Measurements from ENCODE around the gene NFE2L2.
"Not testable (repeated sequence)": the region's sequence is repeated elsewhere in the genome, so short reads cannot be mapped to it uniquely, and the experiment has no call there.

NFE2L2 gene

GRCh38 chr2:177254433-177255226, 9.9 kb downstream of the NFE2L2 start:
- DNase-seq, result no peak

GRCh38 chr2:177253704-177254103, 10.8 kb downstream of the NFE2L2 start:
- DNase-seq, result no peak

- DNase-seq, result no peak
Observed at GRCh38 chr2:177252808-177253531, 11.6 kb downstream of the NFE2L2 start.

GRCh38 chr2:177251165-177251542, 13.4 kb downstream of the NFE2L2 start:
- DNase-seq, result no peak

- DNase-seq, result no peak
Observed at GRCh38 chr2:177250461-177250860, 14.1 kb downstream of the NFE2L2 start.

- no peak for DNase-seq
Observed at GRCh38 chr2:177249038-177249437, 15.5 kb downstream of the NFE2L2 start.

GRCh38 chr2:177247693-177248262, 16.7 kb downstream of the NFE2L2 start:
- DNase-seq, result no peak

- DNase-seq, result not testable (repeated sequence)
Observed at GRCh38 chr2:177246523-177247030, 17.9 kb downstream of the NFE2L2 start.

- no peak for DNase-seq
Observed at GRCh38 chr2:177246000-177246399, 18.5 kb downstream of the NFE2L2 start.

- no peak for DNase-seq
Observed at GRCh38 chr2:177245010-177245422, 19.5 kb downstream of the NFE2L2 start.

GRCh38 chr2:177244244-177244771, 20.2 kb downstream of the NFE2L2 start:
- no peak for DNase-seq

GRCh38 chr2:177243476-177243875, 21.1 kb downstream of the NFE2L2 start:
- DNase-seq, result no peak

GRCh38 chr2:177243073-177243472, 21.5 kb downstream of the NFE2L2 start:
- no peak for DNase-seq

- no peak for DNase-seq
Observed at GRCh38 chr2:177242121-177242987, 22.2 kb downstream of the NFE2L2 start.

- DNase-seq, result no peak
Observed at GRCh38 chr2:177241711-177242120, 22.8 kb downstream of the NFE2L2 start.

GRCh38 chr2:177239932-177240630, 24.4 kb downstream of the NFE2L2 start:
- no peak for DNase-seq

GRCh38 chr2:177239053-177239452, 25.5 kb downstream of the NFE2L2 start:
- DNase-seq, result no peak

- DNase-seq, result no peak
Observed at GRCh38 chr2:177237932-177238331, 26.6 kb downstream of the NFE2L2 start.

- DNase-seq, result no peak
Observed at GRCh38 chr2:177235855-177236437, 28.6 kb downstream of the NFE2L2 start.

GRCh38 chr2:177234267-177234666, 30.3 kb downstream of the NFE2L2 start:
- no peak for DNase-seq

- no peak for DNase-seq
Observed at GRCh38 chr2:177232098-177232704, 32.3 kb downstream of the NFE2L2 start.
